Hepatocyte (in vitro differentiated cells): ENCODE results near the gene ME3. TPM values are rescaled to one million over a fixed set of nuclear protein-coding genes. Genes with fewer than 3 reads are reported as not detected.

Source experiments
- DNase-seq: peaks from one replicate; pipeline ENCODE4 v3.0.0-alpha.2; 2016; ENCODE audit warnings: low spot score
- H2AFZ ChIP-seq: fragments of 200-600 bp; sonication (generic); 2 replicates; pipeline ENCODE4 v1.6.0; 2016; ENCODE audit warnings: antibody characterized with exemption, mild to moderate bottlenecking
- H3K27ac ChIP-seq: fragments of 200-600 bp; sonication (generic); 2 replicates; pipeline ENCODE4 v1.5.1; 2016; ENCODE audit warnings: mild to moderate bottlenecking
- H3K27me3 ChIP-seq: fragments of 200-600 bp; sonication (generic); 2 replicates; pipeline ENCODE4 v1.6.1; 2016
- H3K36me3 ChIP-seq: fragments of 200-600 bp; sonication (generic); replicated peaks from 2 replicates; pipeline ENCODE4 v1.5.1; 2016; ENCODE audit warnings: low read depth; ENCODE audit not compliant: insufficient read depth
- H3K4me1 ChIP-seq: fragments of 200-600 bp; sonication (generic); 2 replicates; pipeline ENCODE4 v1.5.1; 2016; ENCODE audit warnings: mild to moderate bottlenecking, moderate library complexity; ENCODE audit not compliant: insufficient read depth
- H3K4me2 ChIP-seq: fragments of 200-600 bp; sonication (generic); 2 replicates; pipeline ENCODE4 v1.6.0; 2016
- H3K4me3 ChIP-seq: fragments of 200-600 bp; sonication (generic); 2 replicates; pipeline ENCODE4 v1.5.1; 2016; ENCODE audit warnings: mild to moderate bottlenecking
- H3K79me2 ChIP-seq: fragments of 200-600 bp; sonication (generic); 2 replicates; pipeline ENCODE4 v1.6.0; 2017; ENCODE audit warnings: mild to moderate bottlenecking
- H3K9me2 ChIP-seq: fragments of 200-600 bp; sonication (generic); replicated peaks from 2 replicates; pipeline ENCODE4 v1.6.0; 2017; ENCODE audit warnings: mild to moderate bottlenecking; ENCODE audit not compliant: insufficient read depth
- H3K9me3 ChIP-seq: fragments of 200-600 bp; sonication (generic); 2 replicates; pipeline ENCODE4 v1.5.1; 2016; ENCODE audit warnings: low read depth, mild to moderate bottlenecking
- H4K20me1 ChIP-seq: fragments of 200-600 bp; sonication (generic); 2 replicates; pipeline ENCODE4 v1.6.0; 2016; ENCODE audit warnings: mild to moderate bottlenecking; ENCODE audit not compliant: insufficient read depth, poor library complexity, severe bottlenecking
- CTCF ChIP-seq: fragments of 200-600 bp; sonication (generic); IDR thresholded peaks from 2 replicates; pipeline ENCODE4 v1.5.1; 2016; ENCODE audit warnings: antibody characterized with exemption, mild to moderate bottlenecking; ENCODE audit not compliant: poor library complexity
- EZH2 ChIP-seq: fragments of 200-600 bp; sonication (generic); IDR thresholded peaks from 2 replicates; pipeline ENCODE4 v1.6.1; 2016; ENCODE audit warnings: antibody characterized with exemption, mild to moderate bottlenecking, borderline replicate concordance
- EZH2phosphoT487 ChIP-seq: fragments of 200-600 bp; sonication (generic); IDR thresholded peaks from one replicate; pipeline ENCODE4 v1.6.1; 2018; ENCODE audit warnings: antibody characterized with exemption, mild to moderate bottlenecking, low read depth, moderate library complexity; ENCODE audit not compliant: unreplicated experiment, severe bottlenecking
- WGBS: methylation state at CpG from one replicate; pipeline ENCODE4 v1.1.6; 2016; ENCODE audit warnings: low lambda C conversion rate; ENCODE audit errors: missing lambda C conversion rate; 5-methylcytosine and 5-hydroxymethylcytosine counted together
- polyA plus RNA-seq: library from polyadenylated mRNA; unstranded; fragments of >200 nt; fragmentation: Nextera tagmentation; extraction: Ambion mirVana; gene quantifications from 2 replicates; pipeline ENCODE4 v1.2.1, GENCODE V29; 2016
- total RNA-seq: library from RNA; depleted of rRNA; stranded (reverse); fragments of >200 nt; gene quantifications from 2 replicates; pipeline ENCODE4 v1.2.3, GENCODE V29; 2014

ME3 gene
- total and polyA plus RNA-seq, 2 experiments from 2014 or later, result 10.3 to 16.1 TPM

DNA sequence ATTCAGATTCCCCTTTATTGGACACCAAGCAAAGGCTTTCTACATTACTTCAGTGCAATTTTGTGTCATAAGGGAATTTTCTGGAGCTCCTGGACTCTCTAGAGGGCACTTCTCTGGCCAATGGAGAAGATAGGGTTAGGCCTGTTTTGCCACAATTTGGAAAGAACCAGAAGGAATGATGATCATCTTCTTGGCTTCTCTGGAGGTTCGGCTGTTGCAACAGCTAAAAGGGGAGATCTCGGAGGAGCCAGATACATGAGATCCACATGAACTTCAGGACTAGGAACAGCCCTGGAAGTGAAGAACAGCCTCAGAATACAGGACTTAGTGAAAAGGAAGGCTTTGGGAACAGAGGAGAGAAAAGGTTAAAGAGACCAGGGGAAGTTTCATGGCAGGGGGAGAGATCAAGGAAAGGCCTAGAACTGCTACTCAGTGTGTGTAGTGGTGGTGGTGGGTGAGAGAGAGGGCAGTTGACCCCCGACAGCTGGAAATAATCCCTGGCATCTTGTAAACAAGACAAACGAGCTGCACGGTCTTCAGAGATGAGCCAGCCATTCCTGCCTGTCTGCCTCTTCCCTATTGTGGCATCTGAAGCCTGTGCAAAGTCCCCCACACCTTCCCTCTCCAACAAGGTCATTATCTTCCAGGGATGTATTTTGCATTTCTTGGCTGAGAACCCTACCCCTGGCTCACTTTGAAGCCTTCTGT lies 214.0 kb downstream of the ME3 start:
- H3K27ac ChIP-seq, result no peak overlapping the region

GRCh38 chr11:86456075-86456939 lies 216.1 kb downstream of the ME3 start:
- no peak for TF ChIP-seq EZH2
- no peak for TF ChIP-seq EZH2phosphoT487
- TF ChIP-seq CTCF, result peak; percentile 96
- H3K4me1 ChIP-seq, result no peaks in the 10 kb centered on the region
- no peak overlapping the region for H3K4me2 ChIP-seq
- no peaks in the 10 kb centered on the region for H4K20me1 ChIP-seq
- H3K27me3 ChIP-seq, result no peaks in the 10 kb centered on the region
- DNase-seq, result peak; percentile 93
- H3K79me2 ChIP-seq, result no peaks in the 10 kb centered on the region
- H3K36me3 ChIP-seq, result no peaks in the 10 kb centered on the region
- no peaks in the 10 kb centered on the region for H3K9me3 ChIP-seq
- no peak overlapping the region for H3K4me3 ChIP-seq
- WGBS, result 16% methylated on average over 9 of the region's 9 CpGs
- H3K27ac ChIP-seq, result no peak overlapping the region
- H3K9me2 ChIP-seq, result no peaks in the 10 kb centered on the region
- H2AFZ ChIP-seq, result no peak overlapping the region

More for the DNA sequence above, 214.0 kb downstream of the ME3 start:
- WGBS, result 68% methylated on average over 5 of the region's 5 CpGs
- no peaks in the 10 kb centered on the region for H3K9me2 ChIP-seq
- no peak overlapping the region for H3K4me3 ChIP-seq
- TF ChIP-seq EZH2 (no peak), EZH2phosphoT487 (no peak), CTCF (no peak)
- H4K20me1 ChIP-seq, result no peaks in the 10 kb centered on the region
- no peaks in the 10 kb centered on the region for H3K79me2 ChIP-seq
- H3K4me2 ChIP-seq, result no peak overlapping the region
- H3K9me3 ChIP-seq, result no peaks in the 10 kb centered on the region
- H3K4me1 ChIP-seq, result no peaks in the 10 kb centered on the region
- no peaks in the 10 kb centered on the region for H3K27me3 ChIP-seq
- H3K36me3 ChIP-seq, result no peaks in the 10 kb centered on the region
- H2AFZ ChIP-seq, result no peak overlapping the region
- no peak for DNase-seq

DNA sequence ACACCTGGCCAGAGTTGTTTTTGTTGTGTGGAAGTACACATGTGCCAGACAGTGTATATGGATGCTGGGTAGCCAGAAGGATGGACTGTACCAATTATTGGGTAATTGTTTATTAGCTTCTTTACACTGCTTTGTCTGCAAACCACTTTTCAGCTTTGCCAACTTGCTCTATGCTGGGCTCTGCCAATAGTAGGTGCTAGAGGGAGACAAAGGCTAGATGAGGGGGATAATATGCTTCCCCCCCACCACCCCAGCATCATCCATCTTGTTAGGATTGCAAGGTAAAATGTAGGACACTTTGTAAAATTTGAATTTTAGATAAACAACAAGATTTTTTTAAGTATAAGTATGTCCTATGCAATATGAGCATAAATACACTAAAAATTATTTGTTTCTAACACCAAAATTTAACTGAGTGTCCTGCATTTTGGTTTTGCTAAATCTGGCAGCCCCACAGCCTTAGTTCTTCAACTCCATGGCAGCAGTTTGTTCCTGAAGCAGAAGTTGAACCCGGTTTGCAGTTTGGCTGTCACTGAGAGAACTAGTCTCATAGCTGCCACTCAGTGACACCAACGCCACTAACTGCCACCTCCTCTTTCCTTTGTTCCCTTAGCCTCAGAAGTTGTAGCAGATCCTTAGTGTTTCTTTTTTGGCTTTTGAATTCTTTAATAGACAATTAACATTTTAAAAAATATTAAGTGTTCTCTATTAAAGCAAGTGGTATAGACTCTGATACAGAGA lies 219.0 kb downstream of the ME3 start:
- 91% methylated on average over 2 of the region's 2 CpGs for WGBS
- Histone ChIP-seq H3K27me3 (no peaks in the 10 kb centered on the region), H3K27ac (no peak overlapping the region), H3K9me3 (no peaks in the 10 kb centered on the region), H3K4me1 (no peaks in the 10 kb centered on the region), H3K4me3 (no peak overlapping the region), H2AFZ (no peak overlapping the region), H3K36me3 (no peaks in the 10 kb centered on the region), H3K4me2 (no peak overlapping the region), H3K79me2 (no peaks in the 10 kb centered on the region), H3K9me2 (no peaks in the 10 kb centered on the region), H4K20me1 (no peaks in the 10 kb centered on the region)
- no peak for DNase-seq
- TF ChIP-seq CTCF (no peak), EZH2phosphoT487 (no peak), EZH2 (no peak)
